ENCODE measurements around the gene COASY.

DNA sequence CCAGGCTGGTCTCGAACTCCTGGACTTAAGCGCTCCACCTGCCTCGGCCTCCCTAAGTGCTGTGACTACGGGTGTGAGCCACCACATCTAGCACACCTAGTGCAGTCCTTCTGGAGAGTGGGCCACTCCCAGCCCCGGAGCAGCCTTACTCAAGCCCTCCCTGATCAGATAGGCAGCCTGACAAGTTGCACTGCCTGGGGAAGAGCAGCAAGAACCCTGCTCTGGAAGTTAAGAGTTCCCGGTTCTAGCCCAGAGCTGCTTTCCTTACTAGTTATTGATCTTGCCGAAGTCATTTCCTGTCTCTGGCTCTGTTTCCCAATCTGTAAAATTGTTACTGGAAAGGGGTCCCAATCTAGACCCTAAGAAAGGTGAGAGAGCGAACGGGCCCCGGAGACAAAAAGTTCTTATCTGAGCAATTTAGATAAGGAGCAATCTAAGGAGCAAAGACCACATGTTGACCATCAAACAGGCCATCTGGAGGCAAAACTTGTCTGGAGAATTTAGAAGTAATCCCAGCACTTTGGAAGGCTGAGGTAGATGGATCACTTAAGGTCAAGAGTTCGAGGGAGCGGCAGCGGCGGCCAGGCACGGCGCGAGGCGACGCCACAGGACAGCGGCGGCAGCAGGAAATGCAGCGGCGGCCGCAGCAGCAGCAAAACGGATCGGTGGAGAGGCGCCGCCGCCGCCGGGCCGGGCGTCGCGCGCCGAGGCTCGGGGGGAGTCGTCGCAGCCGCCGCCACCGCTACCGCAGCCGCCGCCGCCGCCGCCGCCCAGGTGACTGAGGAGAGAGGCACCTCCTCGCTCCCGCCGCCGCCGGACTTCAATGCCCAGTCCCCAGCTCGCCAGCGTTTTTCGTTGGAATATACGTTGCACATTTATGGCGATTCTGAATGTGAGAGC, 30.2 kb upstream of the COASY start:
- TF ChIP-seq POLR2A (IDR thresholded peaks at IDR 0.05), result no peak
- TF ChIP-seq, protein P1, sequence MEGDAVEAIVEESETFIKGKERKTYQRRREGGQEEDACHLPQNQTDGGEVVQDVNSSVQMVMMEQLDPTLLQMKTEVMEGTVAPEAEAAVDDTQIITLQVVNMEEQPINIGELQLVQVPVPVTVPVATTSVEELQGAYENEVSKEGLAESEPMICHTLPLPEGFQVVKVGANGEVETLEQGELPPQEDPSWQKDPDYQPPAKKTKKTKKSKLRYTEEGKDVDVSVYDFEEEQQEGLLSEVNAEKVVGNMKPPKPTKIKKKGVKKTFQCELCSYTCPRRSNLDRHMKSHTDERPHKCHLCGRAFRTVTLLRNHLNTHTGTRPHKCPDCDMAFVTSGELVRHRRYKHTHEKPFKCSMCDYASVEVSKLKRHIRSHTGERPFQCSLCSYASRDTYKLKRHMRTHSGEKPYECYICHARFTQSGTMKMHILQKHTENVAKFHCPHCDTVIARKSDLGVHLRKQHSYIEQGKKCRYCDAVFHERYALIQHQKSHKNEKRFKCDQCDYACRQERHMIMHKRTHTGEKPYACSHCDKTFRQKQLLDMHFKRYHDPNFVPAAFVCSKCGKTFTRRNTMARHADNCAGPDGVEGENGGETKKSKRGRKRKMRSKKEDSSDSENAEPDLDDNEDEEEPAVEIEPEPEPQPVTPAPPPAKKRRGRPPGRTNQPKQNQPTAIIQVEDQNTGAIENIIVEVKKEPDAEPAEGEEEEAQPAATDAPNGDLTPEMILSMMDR (IDR thresholded peaks at IDR 0.05 in 8 of 11, conservative IDR thresholded peaks at IDR 0.05 in 3 of 11), result peak in 9 of 11 experiments; percentile 44 to 68 (median 60)

All from spleen (tissue), 7 donors.